Glutamatergic neuron (in vitro differentiated cells): ENCODE data around the gene CFAP58. TPM values are rescaled to one million over a fixed set of nuclear protein-coding genes. Genes with fewer than 3 reads are reported as not detected.

Source experiments
- DNase-seq: peaks from one replicate; pipeline ENCODE4 v3.0.0; 2022
- H3K27ac Mint-ChIP-seq: one replicate; pipeline ENCODE4 v1.8.0; 2020; ENCODE audit warnings: mild to moderate bottlenecking, mixed read lengths, inconsistent platforms; ENCODE audit not compliant: unreplicated experiment
- H3K27me3 Mint-ChIP-seq: one replicate; pipeline ENCODE4 v1.8.0; 2020; ENCODE audit warnings: mild to moderate bottlenecking, moderate library complexity, mixed read lengths, inconsistent platforms; ENCODE audit not compliant: unreplicated experiment
- H3K36me3 Mint-ChIP-seq: one replicate; pipeline ENCODE4 v1.8.0; 2020; ENCODE audit warnings: mild to moderate bottlenecking, mixed read lengths, inconsistent platforms; ENCODE audit not compliant: unreplicated experiment
- H3K4me1 Mint-ChIP-seq: one replicate; pipeline ENCODE4 v1.8.0; 2020; ENCODE audit warnings: mild to moderate bottlenecking, low read depth, mixed read lengths, inconsistent platforms; ENCODE audit not compliant: unreplicated experiment
- H3K4me3 Mint-ChIP-seq: one replicate; pipeline ENCODE4 v1.8.0; 2020; ENCODE audit warnings: mild to moderate bottlenecking, mixed read lengths, inconsistent platforms; ENCODE audit not compliant: unreplicated experiment
- H3K9me3 Mint-ChIP-seq: one replicate; pipeline ENCODE4 v1.8.0; 2020; ENCODE audit warnings: mild to moderate bottlenecking, moderate library complexity, mixed read lengths, inconsistent platforms; ENCODE audit not compliant: unreplicated experiment
- CTCF ChIP-seq: fragments of 200-600 bp; sonication (generic); IDR thresholded peaks from one replicate; pipeline ENCODE4 v1.5.0; 2021; ENCODE audit not compliant: partially characterized antibody, unreplicated experiment
- total RNA-seq: library from RNA; stranded (reverse); fragmentation: NEBNext Ultra II Directional; extraction: Animal tissue kit (Norgen Biotek cat#: 25700); gene quantifications from one replicate; pipeline ENCODE4 v1.2.1, GENCODE V29; 2021; ENCODE audit not compliant: unreplicated experiment

Gene CFAP58
- total RNA-seq, 1 donor from 2014 or later: 2.2 TPM

- H3K4me1 Mint-ChIP-seq: peaks cover 13% of the 10 kb centered on the region
- no peak for DNase-seq
- no peak overlapping the region for H3K4me3 Mint-ChIP-seq
- no peaks in the 10 kb centered on the region for H3K36me3 Mint-ChIP-seq
- peaks cover 2% of the 10 kb centered on the region for H3K9me3 Mint-ChIP-seq
- no peak for TF ChIP-seq CTCF
- no peak overlapping the region for H3K27ac Mint-ChIP-seq
- H3K27me3 Mint-ChIP-seq: no peaks in the 10 kb centered on the region
Measured at GRCh38 chr10:104437226-104437625, 83.6 kb downstream of the CFAP58 start.

GRCh38 chr10:104440221-104440620 is 86.6 kb downstream of the CFAP58 start:
- no peak overlapping the region for H3K27ac Mint-ChIP-seq
- no peak overlapping the region for H3K4me3 Mint-ChIP-seq
- DNase-seq: no peak
- H3K27me3 Mint-ChIP-seq: no peaks in the 10 kb centered on the region
- peaks cover 2% of the 10 kb centered on the region for H3K9me3 Mint-ChIP-seq
- H3K36me3 Mint-ChIP-seq: no peaks in the 10 kb centered on the region
- peaks cover 13% of the 10 kb centered on the region for H3K4me1 Mint-ChIP-seq
- no peak for TF ChIP-seq CTCF

GRCh38 chr10:104441329-104442000 is 87.8 kb downstream of the CFAP58 start:
- DNase-seq: no peak
- Mint-ChIP-seq H3K4me1 (peaks cover 7% of the 10 kb centered on the region), H3K27me3 (no peaks in the 10 kb centered on the region), H3K36me3 (no peaks in the 10 kb centered on the region), H3K27ac (no peak overlapping the region), H3K4me3 (no peak overlapping the region), H3K9me3 (peaks cover 2% of the 10 kb centered on the region)
- no peak for TF ChIP-seq CTCF

GRCh38 chr10:104445359-104445758 is 91.7 kb downstream of the CFAP58 start:
- Mint-ChIP-seq H3K36me3 (no peaks in the 10 kb centered on the region), H3K27me3 (no peaks in the 10 kb centered on the region), H3K4me1 (peaks cover 7% of the 10 kb centered on the region), H3K9me3 (peaks cover 2% of the 10 kb centered on the region), H3K4me3 (no peak overlapping the region), H3K27ac (no peak overlapping the region)
- no peak for TF ChIP-seq CTCF
- DNase-seq: no peak

GRCh38 chr10:104446151-104446550 is 92.5 kb downstream of the CFAP58 start:
- no peak for DNase-seq
- Mint-ChIP-seq H3K36me3 (no peaks in the 10 kb centered on the region), H3K4me1 (peaks cover 7% of the 10 kb centered on the region), H3K4me3 (no peak overlapping the region), H3K27me3 (no peaks in the 10 kb centered on the region), H3K9me3 (peaks cover 2% of the 10 kb centered on the region), H3K27ac (no peak overlapping the region)
- no peak for TF ChIP-seq CTCF
